HepG2 (cell line): ENCODE measurements around the gene EOMES. TPM values are rescaled to one million over a fixed set of nuclear protein-coding genes. Genes with fewer than 3 reads are reported as not detected.

Experiments
- ATAC-seq: fragments of 200-7000 bp; cut with Tn5 transposase; 3 replicates; pipeline ENCODE4 v1.9.1; 2020; ENCODE audit warnings: mild to moderate bottlenecking, moderate library complexity
- BruUV-seq: library from RNA; stranded (reverse); fragments of 400-500 nt; replicated peaks from 2 replicates; lab custom pipeline; 2021; lab: Mats Ljungman, UMichigan
- CTCF ChIA-PET: fragments of 300-600 bp; formaldehyde crosslinking; extraction: SDS; loops from one replicate; lab custom pipeline; 2021; ENCODE audit warnings: low total read pairs, inconsistent platforms, low intra/inter-chr PET ratio; lab: Yijun Ruan, JAX
- POLR2A ChIA-PET: fragments of 350-600 bp; sonication (Branson Sonifier 250); formaldehyde crosslinking; loops from one replicate; lab custom pipeline; 2020; ENCODE audit warnings: antibody characterized with exemption, inconsistent platforms; lab: Yijun Ruan, JAX
- DNase-seq: peaks from one replicate; pipeline ENCODE4 v3.0.0-alpha.2; 2015; ENCODE audit warnings: low spot score
- FAIRE-seq: peaks from 3 replicates; lab custom pipeline; 2011; peaks lifted over from hg19 to GRCh38; lab: Jason Lieb, UNC
- H2AFZ ChIP-seq: one replicate; pipeline ENCODE4 v1.6.1; 2011; ENCODE audit warnings: low read length, inconsistent platforms
- H3K27ac ChIP-seq: fragments of 300-600 bp; 3 replicates; pipeline ENCODE4 v1.8.0; 2011; ENCODE audit warnings: mixed run types, mild to moderate bottlenecking, mixed read lengths, low read length, inconsistent platforms; ENCODE audit not compliant: insufficient read depth; ENCODE audit errors: extremely low read length
- H3K27me3 ChIP-seq, 2 experiments: fragments of 200-600 bp in 1 of 2; 2 replicates in 1 of 2; 3 replicates in 1 of 2; pipeline versions ENCODE4 v1.6.0 to v1.8.0; 2011; ENCODE audit warnings: low read length in 2 of 2, mild to moderate bottlenecking in 2 of 2, moderate library complexity in 2 of 2, inconsistent platforms in 1 of 2; ENCODE audit not compliant: insufficient read depth in 2 of 2, control insufficient read depth in 1 of 2
- H3K36me3 ChIP-seq, 2 experiments: fragments of 200-600 bp in 1 of 2; replicated peaks in 1 of 2; 2 replicates in 1 of 2; 3 replicates in 1 of 2; pipeline versions ENCODE4 v1.5.1 to v1.8.0; 2011; ENCODE audit warnings: low read length in 2 of 2, inconsistent platforms in 1 of 2; ENCODE audit not compliant: insufficient read depth in 2 of 2, control insufficient read depth in 1 of 2
- H3K4me1 ChIP-seq: 2 replicates; pipeline ENCODE4 v1.5.1; 2012; ENCODE audit warnings: low read length, inconsistent platforms; ENCODE audit not compliant: insufficient read depth
- H3K4me2 ChIP-seq: 2 replicates; pipeline ENCODE4 v1.6.0; 2011; ENCODE audit warnings: low read depth, low read length, inconsistent platforms
- H3K4me3 ChIP-seq, 3 experiments: fragments of 200-600 bp in 1 of 3; sonication (generic), shearing (Covaris generic) in 1 of 3; replicated peaks in 1 of 3; 2 replicates each; pipeline ENCODE4 v1.5.1; 2011 to 2016; ENCODE audit warnings: low read length in 3 of 3, inconsistent platforms in 2 of 3, low read depth in 2 of 3, mild to moderate bottlenecking in 2 of 3, control low read depth in 1 of 3, mixed read lengths in 1 of 3; ENCODE audit not compliant: insufficient read depth in 1 of 3
- H3K79me2 ChIP-seq: one replicate; pipeline ENCODE4 v1.6.1; 2011; ENCODE audit warnings: low read length, inconsistent platforms; ENCODE audit not compliant: insufficient read depth
- H3K9ac ChIP-seq: 2 replicates; pipeline ENCODE4 v1.6.0; 2011; ENCODE audit warnings: mild to moderate bottlenecking, low read depth, low read length, inconsistent platforms; ENCODE audit not compliant: insufficient read depth
- H3K9me3 ChIP-seq: 2 replicates; pipeline ENCODE4 v1.5.1; 2012; ENCODE audit warnings: mild to moderate bottlenecking, low read length
- H4K20me1 ChIP-seq: 2 replicates; pipeline ENCODE4 v1.6.0; 2011; ENCODE audit warnings: inconsistent platforms, mild to moderate bottlenecking, low read length, moderate library complexity; ENCODE audit not compliant: insufficient read depth
- DPF2 ChIP-seq: sonication (generic); formaldehyde crosslinking; IDR thresholded peaks from 2 replicates; pipeline ENCODE4 v1.4.0; 2020; ENCODE audit warnings: mild to moderate bottlenecking, low read depth, missing genetic modification reagents, borderline replicate concordance
- FOSL1 ChIP-seq: sonication (generic); formaldehyde crosslinking; IDR thresholded peaks from 2 replicates; pipeline ENCODE4 v1.9.0; 2021; ENCODE audit warnings: missing genetic modification reagents, borderline replicate concordance
- HMG20A ChIP-seq: IDR thresholded peaks from 2 replicates; pipeline ENCODE4 v1.6.1; 2016; ENCODE audit warnings: borderline replicate concordance
- ONECUT2 ChIP-seq: sonication (generic); formaldehyde crosslinking; IDR thresholded peaks from 2 replicates; pipeline ENCODE4 v1.4.0; 2020; ENCODE audit warnings: missing genetic modification reagents
- PHF8 ChIP-seq: sonication (generic); formaldehyde crosslinking; IDR thresholded peaks from 2 replicates; pipeline ENCODE4 v1.5.0; 2020; ENCODE audit warnings: missing genetic modification reagents
- POLR2AphosphoS5 ChIP-seq: IDR thresholded peaks from 2 replicates; pipeline ENCODE4 v1.6.1; 2012; ENCODE audit warnings: low read depth, low read length
- TBP ChIP-seq: sonication (generic); formaldehyde crosslinking; IDR thresholded peaks from 2 replicates; pipeline ENCODE4 v1.5.0; 2020; ENCODE audit warnings: missing genetic modification reagents
- ZNF614 ChIP-seq: IDR thresholded peaks from 2 replicates; pipeline ENCODE4 v1.6.1; 2018; ENCODE audit warnings: missing biosample characterization, missing genetic modification reagents, inconsistent platforms, borderline replicate concordance
- ZNF616 ChIP-seq: sonication (generic); formaldehyde crosslinking; IDR thresholded peaks from 2 replicates; pipeline ENCODE4 v1.5.0; 2020; ENCODE audit warnings: low read depth, mild to moderate bottlenecking, missing genetic modification reagents
- ZNF790 ChIP-seq: sonication (generic); formaldehyde crosslinking; IDR thresholded peaks from 2 replicates; pipeline ENCODE4 v1.8.0; 2022; ENCODE audit warnings: missing genetic modification reagents, mild to moderate bottlenecking, borderline replicate concordance
- WGBS: methylation state at CpG from one replicate; pipeline ENCODE4 v1.1.6; 2017; ENCODE audit warnings: low lambda C conversion rate; 5-methylcytosine and 5-hydroxymethylcytosine counted together
- in situ Hi-C: cut with HindIII; loops from 2 replicates; pipeline ENCODE4 v1.10.0; 2017; ENCODE audit warnings: low pct_unique_long_range_greater_than_20kb; ENCODE audit not compliant: extremely low pct_ligation_motif_present
- intact Hi-C: fragments of 100-400 bp; cut with micrococcal nuclease; formaldehyde crosslinking; loops from one replicate; pipeline ENCODE4 v1.10.0; 2022; ENCODE audit not compliant: unreplicated experiment
- polyA plus RNA-seq, 8 experiments: library from polyadenylated mRNA; depleted of rRNA in 3 of 8; stranded (reverse) in 7 of 8; unstranded in 1 of 8; fragments of >200 nt; fragmentation: Illumina TruSeq in 4 of 8; extraction: Trizol in 4 of 8; gene quantifications; 2 replicates each; pipeline versions ENCODE4 v1.2.1 to v1.2.3, GENCODE V29; 2011 to 2016; ENCODE audit warnings: low read depth in 4 of 8, missing spikeins in 1 of 8, mixed read lengths in 1 of 8; ENCODE audit not compliant: insufficient read depth in 1 of 8
- total RNA-seq, 5 experiments: library from RNA; depleted of rRNA; stranded (reverse); fragments of >200 nt; fragmentation: Illumina TruSeq; extraction: Trizol; gene quantifications; 2 replicates each; pipeline ENCODE4 v1.2.3, GENCODE V29; 2016; ENCODE audit warnings: low read depth in 1 of 5

Gene EOMES
- total and polyA plus RNA-seq, 2 of the 13 experiments (the other 11 are each of a cell fraction or from before 2014, with no cell fraction given) = 0.11 to 0.12 TPM

DNA sequence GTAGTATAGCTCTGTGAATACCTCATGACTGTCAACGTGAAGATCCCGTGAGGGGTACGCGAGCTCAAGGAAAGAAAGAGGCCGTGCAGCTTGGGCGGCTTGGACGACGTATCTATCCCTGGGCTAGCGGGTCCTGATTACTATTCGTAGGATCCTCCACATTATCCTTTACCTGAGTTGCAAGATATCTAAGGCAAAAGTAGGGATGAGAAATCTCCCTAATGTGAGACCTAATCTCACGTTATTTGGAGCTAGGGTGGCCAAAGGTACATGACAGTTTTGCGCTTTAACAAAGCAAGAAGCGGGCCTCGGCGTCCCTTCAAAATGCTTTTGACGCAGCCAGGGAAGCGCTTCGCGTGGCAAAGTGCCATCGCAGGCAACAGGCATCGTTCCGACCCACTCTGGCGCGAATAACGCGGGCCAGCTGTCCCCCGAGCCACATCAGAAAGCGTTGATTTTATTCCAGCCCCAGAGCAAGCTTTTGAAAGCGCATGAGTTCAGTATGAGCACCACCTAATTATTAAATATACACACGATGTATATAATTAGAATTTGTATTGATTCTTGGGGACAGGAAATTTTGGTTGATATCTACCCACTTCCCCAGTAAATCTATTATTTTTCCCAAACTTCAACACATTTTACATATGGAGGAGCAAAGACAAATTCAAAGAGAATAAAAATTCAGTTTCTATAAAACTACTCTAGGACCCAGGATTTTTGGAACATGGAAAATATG is 2.5 kb upstream of the EOMES start:
- no peak overlapping the region for H3K4me2 ChIP-seq
- no peak for ATAC-seq
- H3K4me3 ChIP-seq = no peak overlapping the region
- 54% methylated on average over 12 of the region's 30 CpGs for WGBS
- no peak overlapping the region for H2AFZ ChIP-seq
- H3K27me3 ChIP-seq = peaks cover 10 to 74% of the 10 kb centered on the region in 2 experiments
- no peak overlapping the region for H3K27ac ChIP-seq
- TF ChIP-seq ZNF616 (CRISPR knock-in tag) = no peak
- no peak for TF ChIP-seq HMG20A
- no peak for TF ChIP-seq TBP (CRISPR knock-in tag)
- TF ChIP-seq DPF2 (CRISPR knock-in tag) = no peak
- no peak for TF ChIP-seq ZNF790
- TF ChIP-seq POLR2AphosphoS5 = no peak
- TF ChIP-seq ZNF614 (CRISPR knock-in tag) = no peak
- TF ChIP-seq FOSL1 (CRISPR knock-in tag) = no peak
- TF ChIP-seq ONECUT2 (CRISPR knock-in tag) = no peak
- no peak for TF ChIP-seq PHF8 (CRISPR knock-in tag)
- TF ChIP-seq, all 625 proteins: peak for 0
- in situ Hi-C loops = no loop called here
- no TSS peak for BruUV-seq
- intact Hi-C loops = no loop called here
- DNase-seq = no peak
- Histone ChIP-seq H3K9ac (no peak overlapping the region), H3K9me3 (no peaks in the 10 kb centered on the region), H3K36me3 (no peaks in the 10 kb centered on the region), H4K20me1 (no peaks in the 10 kb centered on the region), H3K4me1 (peaks cover 51% of the 10 kb centered on the region), H3K79me2 (no peaks in the 10 kb centered on the region)
- CTCF ChIA-PET = no interaction called here
- FAIRE-seq = no peak
- POLR2A ChIA-PET = no interaction called here
